GM23338 (cell line): ENCODE measurements around the gene LYZL4. TPM values are rescaled to one million over a fixed set of nuclear protein-coding genes. Genes with fewer than 3 reads are reported as not detected.

Experiments
- ATAC-seq: fragments of 200-7000 bp; cut with Tn5 transposase; 3 replicates; pipeline ENCODE4 v1.9.1; 2020
- DNase-seq: peaks from one replicate; pipeline ENCODE4 v3.0.0-alpha.2; 2015; ENCODE audit warnings: low spot score
- H2AFZ ChIP-seq: fragments of 200-600 bp; sonication (generic); 2 replicates; pipeline ENCODE4 v1.8.0; 2016; ENCODE audit warnings: antibody characterized with exemption, mild to moderate bottlenecking, moderate library complexity
- H3F3A ChIP-seq: fragments of 200-600 bp; sonication (generic); replicated peaks from 2 replicates; pipeline ENCODE4 v1.8.0; 2017; ENCODE audit warnings: antibody characterized with exemption, mixed run types, low read depth
- H3K27ac ChIP-seq: fragments of 200-600 bp; sonication (generic); 2 replicates; pipeline ENCODE4 v1.6.1; 2016; ENCODE audit warnings: low read depth
- H3K27me3 ChIP-seq: fragments of 200-600 bp; sonication (generic); 2 replicates; pipeline ENCODE4 v1.8.0; 2016; ENCODE audit warnings: mild to moderate bottlenecking, mixed run types, moderate library complexity; ENCODE audit not compliant: insufficient read depth
- H3K36me3 ChIP-seq: fragments of 200-600 bp; sonication (generic); 2 replicates; pipeline ENCODE4 v1.8.0; 2016; ENCODE audit warnings: mild to moderate bottlenecking; ENCODE audit not compliant: insufficient read depth
- H3K4me1 ChIP-seq: fragments of 200-600 bp; sonication (generic); 2 replicates; pipeline ENCODE4 v1.8.0; 2016; ENCODE audit warnings: mild to moderate bottlenecking, moderate library complexity; ENCODE audit not compliant: insufficient read depth
- H3K4me2 ChIP-seq: fragments of 200-600 bp; sonication (generic); 2 replicates; pipeline ENCODE4 v1.7.1; 2017; ENCODE audit warnings: mixed run types
- H3K4me3 ChIP-seq: fragments of 200-600 bp; sonication (generic); 2 replicates; pipeline ENCODE4 v1.6.1; 2016; ENCODE audit warnings: mixed run types
- H3K79me2 ChIP-seq: fragments of 200-600 bp; sonication (generic); replicated peaks from 2 replicates; pipeline ENCODE4 v1.8.0; 2017; ENCODE audit warnings: mild to moderate bottlenecking; ENCODE audit not compliant: insufficient read depth
- H3K9me2 ChIP-seq: fragments of 200-600 bp; sonication (generic); 2 replicates; pipeline ENCODE4 v1.8.0; 2017; ENCODE audit not compliant: insufficient read depth
- H4K20me1 ChIP-seq: fragments of 200-600 bp; sonication (generic); replicated peaks from 2 replicates; pipeline ENCODE4 v1.8.0; 2017; ENCODE audit warnings: mild to moderate bottlenecking; ENCODE audit not compliant: insufficient read depth
- H3K27ac Mint-ChIP-seq: 2 replicates; pipeline ENCODE4 v1.8.0; 2020; ENCODE audit warnings: inconsistent platforms, mild to moderate bottlenecking, moderate library complexity, mixed read lengths
- H3K27me3 Mint-ChIP-seq: 3 replicates; pipeline ENCODE4 v1.8.0; 2022; ENCODE audit warnings: low read depth, mild to moderate bottlenecking, moderate library complexity, mixed read lengths, inconsistent platforms; ENCODE audit not compliant: insufficient read depth, poor library complexity
- H3K36me3 Mint-ChIP-seq: 3 replicates; pipeline ENCODE4 v1.8.0; 2021; ENCODE audit warnings: low read depth, mild to moderate bottlenecking, inconsistent platforms, moderate library complexity, mixed read lengths
- H3K4me1 Mint-ChIP-seq: 3 replicates; pipeline ENCODE4 v1.8.0; 2020; ENCODE audit warnings: mild to moderate bottlenecking, inconsistent platforms, mixed read lengths
- H3K4me3 Mint-ChIP-seq: 3 replicates; pipeline ENCODE4 v1.8.0; 2021; ENCODE audit warnings: moderate library complexity, mild to moderate bottlenecking, inconsistent platforms, mixed read lengths
- H3K9me3 Mint-ChIP-seq: 3 replicates; pipeline ENCODE4 v1.8.0; 2020; ENCODE audit warnings: moderate library complexity, mild to moderate bottlenecking, inconsistent platforms, mixed read lengths
- EZH2 ChIP-seq: fragments of 200-600 bp; sonication (generic); IDR thresholded peaks from one replicate; pipeline ENCODE4 v1.8.0; 2017; ENCODE audit warnings: antibody characterized with exemption, mild to moderate bottlenecking, low read depth; ENCODE audit not compliant: unreplicated experiment
- EZH2phosphoT487 ChIP-seq: fragments of 200-600 bp; sonication (generic); IDR thresholded peaks from one replicate; pipeline ENCODE4 v1.8.1; 2018; ENCODE audit warnings: antibody characterized with exemption; ENCODE audit not compliant: unreplicated experiment
- NANOG ChIP-seq: IDR thresholded peaks from 2 replicates; pipeline ENCODE4 v1.6.1; 2016; ENCODE audit warnings: antibody characterized with exemption, borderline replicate concordance
- STAT1 ChIP-seq: IDR thresholded peaks from one replicate; pipeline ENCODE4 v1.6.1; 2016; ENCODE audit warnings: antibody characterized with exemption; ENCODE audit not compliant: unreplicated experiment
- ZNF331 ChIP-seq: fragments of 250-450 bp; sonication (Bioruptor Pico); IDR thresholded peaks from 2 replicates; pipeline ENCODE4 v1.5.0; 2020; ENCODE audit warnings: low read depth, mild to moderate bottlenecking, moderate library complexity
- polyA plus RNA-seq: library from polyadenylated mRNA; unstranded; fragments of >200 nt; fragmentation: Nextera tagmentation; extraction: Ambion mirVana; gene quantifications from 2 replicates; pipeline ENCODE4 v1.2.1, GENCODE V29; 2016
- total RNA-seq: library from RNA; depleted of rRNA; stranded (reverse); fragments of >200 nt; shearing (Covaris generic); gene quantifications from 2 replicates; pipeline ENCODE4 v1.2.3, GENCODE V29; 2014
- TF ChIP-seq, protein P1 (sequence below): IDR thresholded peaks from one replicate; pipeline ENCODE4 v1.6.1; 2018; ENCODE audit warnings: antibody characterized with exemption; ENCODE audit not compliant: unreplicated experiment
- TF ChIP-seq, protein P2 (sequence below): fragments of 250-450 bp; sonication (Bioruptor Pico); IDR thresholded peaks from 2 replicates; pipeline ENCODE4 v1.5.0; 2020; ENCODE audit warnings: mild to moderate bottlenecking, moderate library complexity

Gene LYZL4
- total and polyA plus RNA-seq, 2 experiments from 2014 or later, result not detected

- Histone ChIP-seq H3K4me1 (no peaks in the 10 kb centered on the region), H3F3A (no peaks in the 10 kb centered on the region), H3K27ac (no peak overlapping the region), H3K9me2 (no peaks in the 10 kb centered on the region), H2AFZ (peak overlapping the region; percentile 52; the same call in 1 of the 2 replicates), H3K27me3 (no peaks in the 10 kb centered on the region), H3K36me3 (no peaks in the 10 kb centered on the region), H4K20me1 (no peaks in the 10 kb centered on the region), H3K79me2 (no peaks in the 10 kb centered on the region), H3K4me3 (no peak overlapping the region), H3K4me2 (no peak overlapping the region)
- Mint-ChIP-seq H3K9me3 (no peaks in the 10 kb centered on the region), H3K4me1 (no peaks in the 10 kb centered on the region), H3K4me3 (no peak overlapping the region), H3K27ac (no peak overlapping the region), H3K36me3 (no peaks in the 10 kb centered on the region), H3K27me3 (peaks cover 2% of the 10 kb centered on the region)
- TF ChIP-seq STAT1, result no peak
- DNase-seq, result no peak
- ATAC-seq, result no peak
These were observed 15.7 kb downstream of the LYZL4 start for GRCh38 chr3:42394579-42395288.

GRCh38 chr3:42387802-42388651, 22.4 kb downstream of the LYZL4 start:
- H3K27ac ChIP-seq, result no peak overlapping the region
- H3K4me1 Mint-ChIP-seq, result peaks cover 6% of the 10 kb centered on the region

More at GRCh38 chr3:42387802-42388651, 22.4 kb downstream of the LYZL4 start:
- Histone ChIP-seq H3K27me3 (no peaks in the 10 kb centered on the region), H3K4me2 (no peak overlapping the region), H3K4me1 (no peaks in the 10 kb centered on the region), H3F3A (no peaks in the 10 kb centered on the region), H3K9me2 (no peaks in the 10 kb centered on the region), H3K4me3 (no peak overlapping the region), H3K36me3 (no peaks in the 10 kb centered on the region), H3K79me2 (no peaks in the 10 kb centered on the region), H4K20me1 (no peaks in the 10 kb centered on the region), H2AFZ (no peak overlapping the region)
- TF ChIP-seq, protein P1, sequence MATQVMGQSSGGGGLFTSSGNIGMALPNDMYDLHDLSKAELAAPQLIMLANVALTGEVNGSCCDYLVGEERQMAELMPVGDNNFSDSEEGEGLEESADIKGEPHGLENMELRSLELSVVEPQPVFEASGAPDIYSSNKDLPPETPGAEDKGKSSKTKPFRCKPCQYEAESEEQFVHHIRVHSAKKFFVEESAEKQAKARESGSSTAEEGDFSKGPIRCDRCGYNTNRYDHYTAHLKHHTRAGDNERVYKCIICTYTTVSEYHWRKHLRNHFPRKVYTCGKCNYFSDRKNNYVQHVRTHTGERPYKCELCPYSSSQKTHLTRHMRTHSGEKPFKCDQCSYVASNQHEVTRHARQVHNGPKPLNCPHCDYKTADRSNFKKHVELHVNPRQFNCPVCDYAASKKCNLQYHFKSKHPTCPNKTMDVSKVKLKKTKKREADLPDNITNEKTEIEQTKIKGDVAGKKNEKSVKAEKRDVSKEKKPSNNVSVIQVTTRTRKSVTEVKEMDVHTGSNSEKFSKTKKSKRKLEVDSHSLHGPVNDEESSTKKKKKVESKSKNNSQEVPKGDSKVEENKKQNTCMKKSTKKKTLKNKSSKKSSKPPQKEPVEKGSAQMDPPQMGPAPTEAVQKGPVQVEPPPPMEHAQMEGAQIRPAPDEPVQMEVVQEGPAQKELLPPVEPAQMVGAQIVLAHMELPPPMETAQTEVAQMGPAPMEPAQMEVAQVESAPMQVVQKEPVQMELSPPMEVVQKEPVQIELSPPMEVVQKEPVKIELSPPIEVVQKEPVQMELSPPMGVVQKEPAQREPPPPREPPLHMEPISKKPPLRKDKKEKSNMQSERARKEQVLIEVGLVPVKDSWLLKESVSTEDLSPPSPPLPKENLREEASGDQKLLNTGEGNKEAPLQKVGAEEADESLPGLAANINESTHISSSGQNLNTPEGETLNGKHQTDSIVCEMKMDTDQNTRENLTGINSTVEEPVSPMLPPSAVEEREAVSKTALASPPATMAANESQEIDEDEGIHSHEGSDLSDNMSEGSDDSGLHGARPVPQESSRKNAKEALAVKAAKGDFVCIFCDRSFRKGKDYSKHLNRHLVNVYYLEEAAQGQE, result no peak
- TF ChIP-seq NANOG, result no peak
- no peak for TF ChIP-seq EZH2phosphoT487
- TF ChIP-seq EZH2, result no peak
- TF ChIP-seq ZNF331, result no peak
- TF ChIP-seq, protein P2, sequence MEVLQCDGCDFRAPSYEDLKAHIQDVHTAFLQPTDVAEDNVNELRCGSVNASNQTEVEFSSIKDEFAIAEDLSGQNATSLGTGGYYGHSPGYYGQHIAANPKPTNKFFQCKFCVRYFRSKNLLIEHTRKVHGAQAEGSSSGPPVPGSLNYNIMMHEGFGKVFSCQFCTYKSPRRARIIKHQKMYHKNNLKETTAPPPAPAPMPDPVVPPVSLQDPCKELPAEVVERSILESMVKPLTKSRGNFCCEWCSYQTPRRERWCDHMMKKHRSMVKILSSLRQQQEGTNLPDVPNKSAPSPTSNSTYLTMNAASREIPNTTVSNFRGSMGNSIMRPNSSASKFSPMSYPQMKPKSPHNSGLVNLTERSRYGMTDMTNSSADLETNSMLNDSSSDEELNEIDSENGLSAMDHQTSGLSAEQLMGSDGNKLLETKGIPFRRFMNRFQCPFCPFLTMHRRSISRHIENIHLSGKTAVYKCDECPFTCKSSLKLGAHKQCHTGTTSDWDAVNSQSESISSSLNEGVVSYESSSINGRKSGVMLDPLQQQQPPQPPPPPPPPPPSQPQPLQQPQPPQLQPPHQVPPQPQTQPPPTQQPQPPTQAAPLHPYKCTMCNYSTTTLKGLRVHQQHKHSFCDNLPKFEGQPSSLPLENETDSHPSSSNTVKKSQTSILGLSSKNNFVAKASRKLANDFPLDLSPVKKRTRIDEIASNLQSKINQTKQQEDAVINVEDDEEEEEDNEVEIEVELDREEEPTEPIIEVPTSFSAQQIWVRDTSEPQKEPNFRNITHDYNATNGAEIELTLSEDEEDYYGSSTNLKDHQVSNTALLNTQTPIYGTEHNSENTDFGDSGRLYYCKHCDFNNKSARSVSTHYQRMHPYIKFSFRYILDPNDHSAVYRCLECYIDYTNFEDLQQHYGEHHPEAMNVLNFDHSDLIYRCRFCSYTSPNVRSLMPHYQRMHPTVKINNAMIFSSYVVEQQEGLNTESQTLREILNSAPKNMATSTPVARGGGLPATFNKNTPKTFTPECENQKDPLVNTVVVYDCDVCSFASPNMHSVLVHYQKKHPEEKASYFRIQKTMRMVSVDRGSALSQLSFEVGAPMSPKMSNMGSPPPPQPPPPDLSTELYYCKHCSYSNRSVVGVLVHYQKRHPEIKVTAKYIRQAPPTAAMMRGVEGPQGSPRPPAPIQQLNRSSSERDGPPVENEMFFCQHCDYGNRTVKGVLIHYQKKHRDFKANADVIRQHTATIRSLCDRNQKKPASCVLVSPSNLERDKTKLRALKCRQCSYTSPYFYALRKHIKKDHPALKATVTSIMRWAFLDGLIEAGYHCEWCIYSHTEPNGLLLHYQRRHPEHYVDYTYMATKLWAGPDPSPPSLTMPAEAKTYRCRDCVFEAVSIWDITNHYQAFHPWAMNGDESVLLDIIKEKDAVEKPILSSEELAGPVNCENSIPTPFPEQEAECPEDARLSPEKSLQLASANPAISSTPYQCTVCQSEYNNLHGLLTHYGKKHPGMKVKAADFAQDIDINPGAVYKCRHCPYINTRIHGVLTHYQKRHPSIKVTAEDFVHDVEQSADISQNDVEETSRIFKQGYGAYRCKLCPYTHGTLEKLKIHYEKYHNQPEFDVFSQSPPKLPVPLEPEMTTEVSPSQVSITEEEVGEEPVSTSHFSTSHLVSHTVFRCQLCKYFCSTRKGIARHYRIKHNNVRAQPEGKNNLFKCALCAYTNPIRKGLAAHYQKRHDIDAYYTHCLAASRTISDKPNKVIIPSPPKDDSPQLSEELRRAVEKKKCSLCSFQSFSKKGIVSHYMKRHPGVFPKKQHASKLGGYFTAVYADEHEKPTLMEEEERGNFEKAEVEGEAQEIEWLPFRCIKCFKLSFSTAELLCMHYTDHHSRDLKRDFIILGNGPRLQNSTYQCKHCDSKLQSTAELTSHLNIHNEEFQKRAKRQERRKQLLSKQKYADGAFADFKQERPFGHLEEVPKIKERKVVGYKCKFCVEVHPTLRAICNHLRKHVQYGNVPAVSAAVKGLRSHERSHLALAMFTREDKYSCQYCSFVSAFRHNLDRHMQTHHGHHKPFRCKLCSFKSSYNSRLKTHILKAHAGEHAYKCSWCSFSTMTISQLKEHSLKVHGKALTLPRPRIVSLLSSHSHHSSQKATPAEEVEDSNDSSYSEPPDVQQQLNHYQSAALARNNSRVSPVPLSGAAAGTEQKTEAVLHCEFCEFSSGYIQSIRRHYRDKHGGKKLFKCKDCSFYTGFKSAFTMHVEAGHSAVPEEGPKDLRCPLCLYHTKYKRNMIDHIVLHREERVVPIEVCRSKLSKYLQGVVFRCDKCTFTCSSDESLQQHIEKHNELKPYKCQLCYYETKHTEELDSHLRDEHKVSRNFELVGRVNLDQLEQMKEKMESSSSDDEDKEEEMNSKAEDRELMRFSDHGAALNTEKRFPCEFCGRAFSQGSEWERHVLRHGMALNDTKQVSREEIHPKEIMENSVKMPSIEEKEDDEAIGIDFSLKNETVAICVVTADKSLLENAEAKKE (CRISPR knock-in tag), result no peak
- no peak overlapping the region for H3K4me3 Mint-ChIP-seq
- DNase-seq (no peak), ATAC-seq (no peak)
- H3K27me3 Mint-ChIP-seq, result peaks cover 2% of the 10 kb centered on the region
- H3K27ac Mint-ChIP-seq, result no peak overlapping the region
- no peaks in the 10 kb centered on the region for H3K36me3 Mint-ChIP-seq
- no peaks in the 10 kb centered on the region for H3K9me3 Mint-ChIP-seq
